GM23248 (cell line): ENCODE results near the gene SEC16A.

ENCODE experiments used
- EZH2 ChIP-seq: fragments of 200-600 bp; sonication (generic); IDR thresholded peaks from 2 replicates; pipeline ENCODE4 v1.6.1; 2018; ENCODE audit warnings: antibody characterized with exemption, mild to moderate bottlenecking; ENCODE audit not compliant: insufficient read depth, poor library complexity, severe bottlenecking
- EZH2phosphoT487 ChIP-seq: fragments of 200-600 bp; sonication (generic); IDR thresholded peaks from 2 replicates; pipeline ENCODE4 v1.6.1; 2018; ENCODE audit warnings: antibody characterized with exemption, moderate library complexity, mild to moderate bottlenecking, low read depth; ENCODE audit not compliant: insufficient read depth

DNA sequence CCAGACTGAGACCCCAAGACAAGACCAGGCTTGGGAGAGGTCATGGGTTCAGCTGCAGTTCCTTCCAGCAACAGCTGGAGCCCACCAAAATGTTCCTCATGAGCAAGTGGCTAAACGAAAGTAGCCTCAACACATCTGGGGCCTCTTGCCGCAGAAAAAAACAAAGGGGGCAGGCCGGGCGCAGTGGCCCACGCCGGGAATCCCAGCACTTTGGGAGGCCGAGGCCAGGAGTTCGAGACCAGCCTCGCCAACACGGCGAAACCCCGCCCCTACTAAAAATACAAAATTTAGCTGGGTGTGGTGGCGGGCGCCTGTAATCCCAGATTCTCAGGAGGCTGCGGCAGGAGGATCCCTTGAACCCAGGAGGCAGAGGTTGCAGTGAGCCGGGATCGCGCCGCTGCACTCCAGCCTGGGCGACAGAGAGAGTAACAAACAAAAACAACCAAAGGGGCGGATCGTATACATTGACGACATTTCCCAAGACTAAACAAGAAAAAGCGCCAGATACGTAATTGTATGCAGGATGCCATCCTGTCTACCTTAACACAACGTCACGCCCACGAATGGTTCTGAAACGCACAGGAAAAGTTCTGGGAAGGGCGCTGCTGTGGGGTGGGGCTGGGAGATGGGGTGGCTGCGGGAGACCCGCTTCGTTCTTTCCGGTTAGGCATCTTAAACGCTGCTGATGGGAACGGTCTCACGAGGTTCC lies 44.8 kb downstream of the SEC16A start:
- no peak for TF ChIP-seq EZH2
- no peak for TF ChIP-seq EZH2phosphoT487
